Middle frontal gyrus (tissue), 1 donor: ENCODE results near the gene DENND1A.
"Not testable (repeated sequence)": the region's sequence is repeated elsewhere in the genome, so short reads cannot be mapped to it uniquely, and the experiment has no call there.

Experiments used
- DNase-seq: peaks from one replicate; pipeline ENCODE4 v3.0.0-alpha.2; 2015; ENCODE audit warnings: low spot score; ENCODE audit errors: extremely low spot score

Gene DENND1A

GRCh38 chr9:123952641-123953495 is 22.9 kb upstream of the DENND1A start:
- DNase-seq, result peak; percentile 9

- DNase-seq, result no peak
Measured at GRCh38 chr9:123948286-123948685, 18.4 kb upstream of the DENND1A start.

GRCh38 chr9:123947326-123947725 is 17.4 kb upstream of the DENND1A start:
- no peak for DNase-seq

- no peak for DNase-seq
Measured at GRCh38 chr9:123946101-123946821, 16.3 kb upstream of the DENND1A start.

- DNase-seq, result no peak
Measured at GRCh38 chr9:123945532-123945931, 15.6 kb upstream of the DENND1A start.

- DNase-seq, result not testable (repeated sequence)
Measured at GRCh38 chr9:123944464-123944863, 14.5 kb upstream of the DENND1A start.

GRCh38 chr9:123943671-123944070 is 13.7 kb upstream of the DENND1A start:
- DNase-seq, result no peak

GRCh38 chr9:123942542-123942941 is 12.6 kb upstream of the DENND1A start:
- no peak for DNase-seq

- DNase-seq, result no peak
Measured at GRCh38 chr9:123941524-123942070, 11.7 kb upstream of the DENND1A start.

- DNase-seq, result no peak
Measured at GRCh38 chr9:123940721-123941523, 11.0 kb upstream of the DENND1A start.

GRCh38 chr9:123938401-123938800 is 8.5 kb upstream of the DENND1A start:
- no peak for DNase-seq

GRCh38 chr9:123936575-123936974 is 6.6 kb upstream of the DENND1A start:
- DNase-seq, result not testable (repeated sequence)

GRCh38 chr9:123933440-123934212 is 3.7 kb upstream of the DENND1A start:
- no peak for DNase-seq

- DNase-seq, result no peak
Measured at GRCh38 chr9:123929177-123929869, 603 bp downstream of the DENND1A start.

GRCh38 chr9:123928533-123929176 is 1.3 kb downstream of the DENND1A start:
- DNase-seq, result no peak

- DNase-seq, result no peak
Measured at GRCh38 chr9:123927625-123928532, 2.0 kb downstream of the DENND1A start.

- DNase-seq, result no peak
Measured at GRCh38 chr9:123926941-123927340, 3.0 kb downstream of the DENND1A start.

- DNase-seq, result no peak
Measured at GRCh38 chr9:123925819-123926218, 4.1 kb downstream of the DENND1A start.

GRCh38 chr9:123925161-123925560 is 4.8 kb downstream of the DENND1A start:
- DNase-seq, result no peak
